T-cell (primary cell): Measurements from ENCODE around the gene NR3C1. TPM values are rescaled to one million over a fixed set of nuclear protein-coding genes. Genes with fewer than 3 reads are reported as not detected.

Experiments used
- ATAC-seq, 4 experiments: fragments of 200-7000 bp in 3 of 4; fragments of 150-1000 bp in 1 of 4; cut with Tn5 transposase; replicated peaks in 1 of 4; 1 replicate in 3 of 4; 2 replicates in 1 of 4; pipeline ENCODE4 v1.10.0; 2021; ENCODE audit warnings: moderate library complexity in 3 of 4, mild to moderate bottlenecking in 2 of 4, moderate number of reproducible peaks in 1 of 4
- CTCF ChIA-PET, 2 donors: fragments of 300-600 bp; sonication (Branson Sonifier 250); formaldehyde crosslinking; loops; one replicate each; lab custom pipeline; 2022; ENCODE audit warnings: antibody characterized with exemption in 2 of 2; lab: Charles Lee
- POLR2A ChIA-PET, 2 donors: fragments of 300-600 bp; sonication (Branson Sonifier 250); formaldehyde crosslinking; loops; one replicate each; lab custom pipeline; 2022; ENCODE audit warnings: antibody characterized with exemption in 2 of 2; lab: Charles Lee
- DNase-seq, 35 experiments: peaks; one replicate each; pipeline versions ENCODE4 v3.0.0 to v3.0.0-alpha.2; 2013 to 2023
- H3K27ac ChIP-seq: one replicate; pipeline ENCODE4 v1.5.1; 2013; ENCODE audit warnings: low read length
- H3K27me3 ChIP-seq, 2 experiments: replicated peaks in 1 of 2; 1 replicate in 1 of 2; 2 replicates in 1 of 2; pipeline versions ENCODE4 v1.6.1 to v1.7.0; 2013; ENCODE audit warnings: low read length in 1 of 2, mixed read lengths in 1 of 2; ENCODE audit not compliant: control insufficient read depth in 2 of 2, insufficient read depth in 2 of 2; ENCODE audit errors: extremely low read depth in 1 of 2
- H3K36me3 ChIP-seq, 2 donors: 1 replicate in 1 of 2; 2 replicates in 1 of 2; pipeline versions ENCODE4 v1.6.1 to v1.7.0; 2013; ENCODE audit warnings: low read length in 1 of 2; ENCODE audit not compliant: control insufficient read depth in 2 of 2, insufficient read depth in 1 of 2; ENCODE audit errors: extremely low read depth in 1 of 2
- H3K4me1 ChIP-seq, 2 experiments: 1 replicate in 1 of 2; 2 replicates in 1 of 2; pipeline versions ENCODE4 v1.6.1 to v1.7.0; 2013; ENCODE audit warnings: low read length in 2 of 2, mixed read lengths in 1 of 2; ENCODE audit not compliant: insufficient read depth in 2 of 2, control insufficient read depth in 1 of 2; ENCODE audit errors: extremely low read depth in 1 of 2
- H3K4me3 ChIP-seq, 2 donors: 1 replicate in 1 of 2; 2 replicates in 1 of 2; pipeline versions ENCODE4 v1.5.1 to v1.7.0; 2013; ENCODE audit warnings: mild to moderate bottlenecking in 2 of 2, low read length in 1 of 2, moderate library complexity in 1 of 2; ENCODE audit not compliant: control insufficient read depth in 1 of 2; ENCODE audit errors: extremely low read depth in 1 of 2
- H3K9me3 ChIP-seq: 2 replicates; pipeline ENCODE4 v1.7.0; 2013
- H3K27ac Mint-ChIP-seq, 2 donors: one replicate each; pipeline ENCODE4 v1.8.0; 2020 to 2021; ENCODE audit warnings: mild to moderate bottlenecking in 2 of 2, mixed read lengths in 2 of 2
- H3K27me3 Mint-ChIP-seq, 2 donors: one replicate each; pipeline ENCODE4 v1.8.0; 2021 to 2022; ENCODE audit warnings: mixed read lengths in 2 of 2
- H3K36me3 Mint-ChIP-seq: one replicate; pipeline ENCODE4 v1.8.0; 2021; ENCODE audit warnings: mixed read lengths
- H3K4me1 Mint-ChIP-seq, 3 donors: one replicate each; pipeline ENCODE4 v1.8.0; 2020 to 2022; ENCODE audit warnings: mixed read lengths in 3 of 3, mild to moderate bottlenecking in 1 of 3
- H3K4me3 Mint-ChIP-seq, 3 donors: one replicate each; pipeline ENCODE4 v1.8.0; 2020 to 2022; ENCODE audit warnings: mild to moderate bottlenecking in 3 of 3, mixed read lengths in 3 of 3, moderate library complexity in 3 of 3
- H3K9me3 Mint-ChIP-seq, 3 donors: one replicate each; pipeline ENCODE4 v1.8.0; 2020 to 2022; ENCODE audit warnings: mixed read lengths in 3 of 3
- WGBS: methylation state at CpG from one replicate; pipeline ENCODE4 v1.1.5; 2013; ENCODE audit warnings: missing lambda C conversion rate; ENCODE audit not compliant: insufficient coverage; 5-methylcytosine and 5-hydroxymethylcytosine counted together
- total RNA-seq, 35 experiments: library from RNA in 6 of 35; stranded (reverse) in 6 of 35; fragments of 120-200 nt in 1 of 35; gene quantifications; one replicate each; pipeline versions ENCODE4 v1.2.1 to v1.2.4 and lab custom pipeline; 2013 to 2026

Gene NR3C1
- total RNA-seq, 5 donors from 2014 or later (not counting 1 experiment from before 2014, with no cell fraction given) = 108 to 156 (median 122) TPM

DNA sequence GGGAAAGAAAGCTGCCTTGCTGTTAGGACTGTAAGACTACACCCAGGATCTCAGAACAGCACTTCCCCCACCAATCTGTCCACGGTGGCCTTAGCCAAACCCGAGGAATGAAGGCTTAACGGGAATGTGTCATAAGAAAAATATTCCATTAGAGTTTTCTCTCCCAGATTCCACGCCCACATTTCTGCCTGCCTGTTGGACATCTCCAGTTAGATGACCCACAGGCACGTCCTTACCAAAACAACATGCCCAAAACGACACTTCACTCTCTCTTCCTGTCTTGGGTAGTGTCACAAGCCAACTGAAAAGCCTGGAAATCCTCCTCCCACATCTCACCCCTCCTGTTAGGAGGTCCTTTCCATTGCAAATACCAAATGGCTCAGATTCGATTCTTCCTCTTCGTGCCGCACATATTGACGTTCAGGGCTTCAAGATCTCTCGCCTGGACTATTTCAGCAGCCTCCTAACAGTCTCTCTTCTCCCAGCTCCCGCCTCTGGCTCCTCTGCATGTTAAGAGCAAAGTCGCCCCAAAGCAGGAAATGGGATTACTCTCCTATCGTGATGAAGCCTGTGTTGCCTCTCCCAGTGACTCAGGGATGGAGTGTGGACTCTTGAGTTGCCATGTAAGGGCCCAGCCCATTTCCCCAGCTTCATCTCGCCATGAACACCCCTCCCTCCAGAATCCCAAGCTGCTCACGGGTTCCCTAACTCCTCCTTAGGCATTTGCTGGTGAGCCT is 159.3 kb downstream of the NR3C1 start:
- Mint-ChIP-seq H3K4me3 (no peak overlapping the region), H3K4me1 (no peaks in the 10 kb centered on the region), H3K36me3 (no peaks in the 10 kb centered on the region), H3K27ac (no peak overlapping the region), H3K9me3 (peaks cover 0 to 6% (median 0%) of the 10 kb centered on the region in 3 donors), H3K27me3 (no peaks in the 10 kb centered on the region)
- WGBS = 89% methylated on average over 6 of the region's 16 CpGs
- Histone ChIP-seq H3K4me1 (no peaks in the 10 kb centered on the region), H3K36me3 (no peaks in the 10 kb centered on the region), H3K27ac (no peak overlapping the region), H3K27me3 (no peaks in the 10 kb centered on the region), H3K9me3 (no peaks in the 10 kb centered on the region), H3K4me3 (no peak overlapping the region)
- CTCF ChIA-PET = no interaction called here
- no peak for ATAC-seq
- DNase-seq = no peak
- POLR2A ChIA-PET = no interaction called here

DNA sequence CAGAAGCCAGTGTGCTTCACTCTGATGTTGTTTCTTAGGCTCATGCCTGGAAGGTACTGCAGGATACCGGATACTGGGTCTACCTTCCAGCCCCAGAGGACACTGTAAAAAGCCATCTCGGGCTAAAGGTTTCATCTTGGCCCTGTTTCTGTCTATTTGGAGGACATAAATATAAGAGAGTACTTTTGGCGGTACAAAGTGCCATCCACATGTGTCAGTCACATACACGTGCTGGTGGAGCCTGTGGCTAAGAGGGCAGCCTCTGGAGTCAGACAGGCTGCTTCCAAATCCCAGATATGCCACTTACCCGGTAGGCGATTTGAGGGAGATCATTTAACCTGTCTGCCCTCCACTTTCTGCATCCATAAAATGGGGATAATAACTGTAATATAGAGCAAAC is 160.4 kb downstream of the NR3C1 start:
- Mint-ChIP-seq H3K27me3 (no peaks in the 10 kb centered on the region), H3K4me3 (no peak overlapping the region), H3K4me1 (no peaks in the 10 kb centered on the region), H3K27ac (no peak overlapping the region), H3K36me3 (no peaks in the 10 kb centered on the region), H3K9me3 (peaks cover 0 to 6% (median 0%) of the 10 kb centered on the region in 3 donors)
- Histone ChIP-seq H3K9me3 (no peaks in the 10 kb centered on the region), H3K4me3 (no peak overlapping the region), H3K4me1 (no peaks in the 10 kb centered on the region), H3K36me3 (no peaks in the 10 kb centered on the region), H3K27me3 (no peaks in the 10 kb centered on the region), H3K27ac (no peak overlapping the region)
- POLR2A ChIA-PET = no interaction called here
- ATAC-seq = no peak
- CTCF ChIA-PET = no interaction called here
- WGBS = 100% methylated on average over 2 of the region's 6 CpGs
- no peak for DNase-seq

DNA sequence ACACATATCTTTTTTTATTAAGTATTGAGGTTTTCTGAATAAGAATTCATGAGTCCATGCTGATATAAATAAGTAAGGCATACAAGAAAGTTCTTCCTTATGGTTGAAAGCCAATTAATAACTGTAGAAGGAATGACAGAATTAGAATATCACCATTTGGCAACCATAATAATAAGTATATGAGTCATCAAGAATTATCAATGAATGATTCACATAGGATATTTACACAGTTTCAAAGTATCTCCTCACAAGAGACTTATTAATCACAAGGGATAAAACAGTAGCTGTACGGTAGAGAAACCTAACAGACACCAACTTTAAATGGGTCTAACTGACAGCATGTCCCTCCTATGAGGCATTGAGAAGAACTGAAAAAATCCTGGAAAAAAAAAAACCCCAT is 161.6 kb downstream of the NR3C1 start:
- Histone ChIP-seq H3K4me3 (no peak overlapping the region), H3K9me3 (no peaks in the 10 kb centered on the region), H3K4me1 (no peaks in the 10 kb centered on the region), H3K27ac (no peak overlapping the region), H3K27me3 (no peaks in the 10 kb centered on the region), H3K36me3 (no peaks in the 10 kb centered on the region)
- Mint-ChIP-seq H3K9me3 (peaks cover 0 to 6% (median 0%) of the 10 kb centered on the region in 3 donors), H3K27me3 (no peaks in the 10 kb centered on the region), H3K4me3 (no peak overlapping the region), H3K36me3 (no peaks in the 10 kb centered on the region), H3K4me1 (no peaks in the 10 kb centered on the region), H3K27ac (no peak overlapping the region)
- WGBS = no CpG with 5 or more reads among the region's 1 CpG
- ChIA-PET POLR2A (interaction anchor here in 1 of 2 donors (0.6 kb wide), 1 partner anchor 22 kb away, joined by 3 read pairs; no protein-coding TSS in a partner anchor), CTCF (interaction anchor here (0.5 to 1.0 kb wide), 2 partner anchors 951 to 1336 kb away, joined by 4 read pairs; no protein-coding TSS in a partner anchor)
- DNase-seq (no peak), ATAC-seq (no peak)

DNA sequence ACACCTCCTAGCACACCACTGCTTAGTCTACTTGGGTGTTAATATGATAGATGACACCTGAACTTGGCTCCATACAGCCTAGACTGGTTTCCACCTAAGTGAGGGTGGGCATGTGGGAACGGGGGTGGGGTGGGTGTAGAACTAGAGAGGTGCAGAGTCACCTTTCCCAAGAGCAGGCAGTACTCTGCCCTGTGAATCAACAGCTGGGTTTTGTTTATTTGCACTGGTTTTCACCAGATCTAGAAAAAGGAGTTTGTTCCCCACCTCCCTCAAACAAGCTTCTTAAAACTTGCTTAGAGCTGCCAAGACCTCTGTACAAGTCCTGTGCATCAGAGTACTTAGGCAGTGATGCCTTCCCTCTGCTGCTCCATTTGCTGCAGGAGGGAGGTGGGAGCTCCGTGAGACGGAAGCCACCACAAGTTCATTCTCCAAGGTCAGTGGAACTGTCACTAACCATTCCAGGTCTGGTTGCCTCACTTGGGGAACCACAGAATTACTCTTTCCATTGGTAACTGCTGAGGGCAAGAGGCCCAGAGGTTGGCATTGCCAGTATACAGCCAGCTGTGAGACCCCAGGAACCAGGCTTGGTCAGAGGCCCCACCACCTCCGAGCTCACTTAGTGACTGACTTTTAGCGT is 163.5 kb downstream of the NR3C1 start:
- CTCF ChIA-PET = no interaction called here

DNA sequence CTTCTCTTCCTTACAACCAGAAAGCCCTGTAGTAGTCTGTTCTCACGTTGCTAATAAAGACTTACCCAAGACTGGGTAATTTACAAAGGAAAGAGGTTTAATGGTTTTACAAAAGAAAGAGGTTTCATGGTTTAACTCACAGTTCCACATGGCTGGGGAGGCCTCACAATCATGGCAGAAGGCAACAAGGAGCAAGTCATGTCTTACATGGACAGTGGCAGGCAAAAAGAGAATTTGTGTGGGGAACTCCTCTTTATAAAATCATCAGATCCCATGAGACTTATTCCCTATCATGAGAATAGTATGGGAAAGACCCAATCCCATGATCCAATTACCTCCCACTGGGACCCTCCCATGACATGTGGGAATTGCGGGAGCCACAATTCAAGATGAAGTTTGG is 164.9 kb downstream of the NR3C1 start:
- no peaks in the 10 kb centered on the region for H3K4me1 ChIP-seq
- no peak overlapping the region for H3K4me3 ChIP-seq
- H3K27ac ChIP-seq = no peak overlapping the region
- no peaks in the 10 kb centered on the region for H3K9me3 ChIP-seq
- no peaks in the 10 kb centered on the region for H3K36me3 ChIP-seq
- DNase-seq = no peak
- no peaks in the 10 kb centered on the region for H3K27me3 ChIP-seq
- Mint-ChIP-seq H3K27me3 (no peaks in the 10 kb centered on the region), H3K36me3 (peaks cover 6% of the 10 kb centered on the region), H3K9me3 (no peaks in the 10 kb centered on the region), H3K4me3 (no peak overlapping the region), H3K27ac (no peak overlapping the region), H3K4me1 (no peaks in the 10 kb centered on the region)
- 100% methylated on average over 1 of the region's 2 CpGs for WGBS
- no peak for ATAC-seq
- POLR2A ChIA-PET = no interaction called here
- CTCF ChIA-PET = no interaction called here

More for the DNA sequence above, 163.5 kb downstream of the NR3C1 start:
- Histone ChIP-seq H3K36me3 (no peaks in the 10 kb centered on the region), H3K27me3 (no peaks in the 10 kb centered on the region), H3K4me3 (no peak overlapping the region), H3K4me1 (no peaks in the 10 kb centered on the region), H3K9me3 (no peaks in the 10 kb centered on the region), H3K27ac (no peak overlapping the region)
- ATAC-seq (no peak), DNase-seq (no peak)
- POLR2A ChIA-PET = interaction anchor here in 1 of 2 donors (0.6 kb wide), 1 partner anchor 76 kb away, joined by 4 read pairs; no protein-coding TSS in a partner anchor
- H3K27me3 Mint-ChIP-seq = no peaks in the 10 kb centered on the region
- H3K9me3 Mint-ChIP-seq = no peaks in the 10 kb centered on the region
- no peak overlapping the region for H3K4me3 Mint-ChIP-seq
- H3K4me1 Mint-ChIP-seq = no peaks in the 10 kb centered on the region
- 100% methylated on average over 4 of the region's 5 CpGs for WGBS
- no peak overlapping the region for H3K27ac Mint-ChIP-seq
- no peaks in the 10 kb centered on the region for H3K36me3 Mint-ChIP-seq

DNA sequence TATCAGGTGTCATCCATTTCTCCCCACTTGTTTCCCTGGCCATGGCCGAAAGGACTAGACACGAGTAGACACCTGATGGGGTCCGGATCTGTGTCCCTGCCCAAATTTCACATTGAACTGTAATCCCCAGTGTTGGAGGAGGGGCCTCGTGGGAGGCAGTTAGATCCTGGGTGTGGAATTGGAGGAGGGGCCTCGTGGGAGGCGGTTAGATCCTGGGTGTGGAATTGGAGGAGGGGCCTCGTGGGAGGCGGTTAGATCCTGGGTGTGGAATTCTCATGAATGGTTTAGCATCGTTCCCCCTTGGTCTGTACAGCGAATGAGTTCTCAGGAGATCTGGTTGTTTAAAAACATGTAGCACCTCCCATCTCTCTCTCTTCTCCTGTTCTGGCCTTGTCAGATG is 165.8 kb downstream of the NR3C1 start:
- CTCF ChIA-PET = interaction anchor here in 1 of 2 donors (0.5 kb wide), 1 partner anchor 259 kb away, joined by 3 read pairs; no protein-coding TSS in a partner anchor
- H3K36me3 Mint-ChIP-seq = peaks cover 6% of the 10 kb centered on the region

More for the DNA sequence above, 165.8 kb downstream of the NR3C1 start:
- Histone ChIP-seq H3K4me1 (no peaks in the 10 kb centered on the region), H3K27me3 (no peaks in the 10 kb centered on the region), H3K27ac (no peak overlapping the region), H3K4me3 (no peak overlapping the region), H3K9me3 (no peaks in the 10 kb centered on the region), H3K36me3 (no peaks in the 10 kb centered on the region)
- H3K9me3 Mint-ChIP-seq = no peaks in the 10 kb centered on the region
- H3K27ac Mint-ChIP-seq = no peak overlapping the region
- POLR2A ChIA-PET = no interaction called here
- no peak overlapping the region for H3K4me3 Mint-ChIP-seq
- DNase-seq (no peak), ATAC-seq (no peak)
- H3K27me3 Mint-ChIP-seq = no peaks in the 10 kb centered on the region
- no peaks in the 10 kb centered on the region for H3K4me1 Mint-ChIP-seq
- 90% methylated on average over 6 of the region's 10 CpGs for WGBS
